HEK293 (cell line): ENCODE measurements around the gene FGF8.

Experiments
- BCL11A ChIP-seq: fragments of 450-650 bp; formaldehyde crosslinking; IDR thresholded peaks from 2 replicates; pipeline ENCODE4 v1.5.1; 2016; ENCODE audit warnings: low read depth, missing biosample characterization, missing genetic modification characterization
- FEZF1 ChIP-seq: fragments of 450-650 bp; formaldehyde crosslinking; IDR thresholded peaks from 2 replicates; pipeline ENCODE4 v1.5.1; 2016; ENCODE audit warnings: missing biosample characterization, missing genetic modification characterization
- GLI2 ChIP-seq: fragments of 450-650 bp; formaldehyde crosslinking; IDR thresholded peaks from 2 replicates; pipeline ENCODE4; 2017; ENCODE audit warnings: missing biosample characterization, missing genetic modification characterization, low read depth, borderline replicate concordance
- HOXC10 ChIP-seq: sonication (generic); formaldehyde crosslinking; IDR thresholded peaks from 2 replicates; pipeline ENCODE4 v1.8.1; 2023; ENCODE audit warnings: mild to moderate bottlenecking, missing genetic modification reagents
- INSM2 ChIP-seq: fragments of 450-650 bp; formaldehyde crosslinking; IDR thresholded peaks from 2 replicates; pipeline ENCODE4 v1.5.1; 2016; ENCODE audit warnings: missing biosample characterization, missing genetic modification characterization
- KLF1 ChIP-seq: fragments of 450-650 bp; formaldehyde crosslinking; IDR thresholded peaks from 2 replicates; pipeline ENCODE4 v1.5.1; 2016; ENCODE audit warnings: missing biosample characterization, missing genetic modification characterization
- REPIN1 ChIP-seq: fragments of 450-650 bp; formaldehyde crosslinking; IDR thresholded peaks from 2 replicates; pipeline ENCODE4 v1.5.1; 2017; ENCODE audit warnings: missing biosample characterization, missing genetic modification characterization, low read depth
- SP3 ChIP-seq: fragments of 450-650 bp; formaldehyde crosslinking; IDR thresholded peaks from 2 replicates; pipeline ENCODE4 v1.5.1; 2016; ENCODE audit warnings: missing biosample characterization, missing genetic modification characterization
- TCF7L2 ChIP-seq: IDR thresholded peaks from 2 replicates; pipeline ENCODE4 v1.6.1; 2011; ENCODE audit warnings: low read depth, mild to moderate bottlenecking, inconsistent platforms, low read length, moderate library complexity, borderline replicate concordance
- YY1 ChIP-seq: fragments of 450-650 bp; formaldehyde crosslinking; IDR thresholded peaks from 2 replicates; pipeline ENCODE4 v1.5.1; 2018; ENCODE audit warnings: missing biosample characterization, missing genetic modification characterization
- ZBTB21 ChIP-seq: fragments of 450-650 bp; formaldehyde crosslinking; IDR thresholded peaks from 2 replicates; pipeline ENCODE4 v1.5.1; 2017; ENCODE audit warnings: missing biosample characterization, missing genetic modification characterization
- ZIC2 ChIP-seq: fragments of 450-650 bp; formaldehyde crosslinking; IDR thresholded peaks from 2 replicates; pipeline ENCODE4 v1.5.1; 2016; ENCODE audit warnings: missing biosample characterization, missing genetic modification characterization
- ZNF114 ChIP-seq: fragments of 450-650 bp; formaldehyde crosslinking; IDR thresholded peaks from 2 replicates; pipeline ENCODE4 v1.5.0; 2017; ENCODE audit warnings: missing biosample characterization, missing genetic modification characterization
- ZNF140 ChIP-seq: fragments of 450-650 bp; formaldehyde crosslinking; IDR thresholded peaks from 2 replicates; pipeline ENCODE4 v1.5.1; 2016; ENCODE audit warnings: missing biosample characterization, missing genetic modification characterization
- ZNF16 ChIP-seq: fragments of 450-650 bp; formaldehyde crosslinking; IDR thresholded peaks from 2 replicates; pipeline ENCODE4 v1.5.1; 2016; ENCODE audit warnings: low read depth, missing biosample characterization, missing genetic modification characterization
- ZNF175 ChIP-seq: fragments of 450-650 bp; formaldehyde crosslinking; IDR thresholded peaks from 2 replicates; pipeline ENCODE4 v1.5.1; 2016; ENCODE audit warnings: missing biosample characterization, missing genetic modification characterization
- ZNF211 ChIP-seq: fragments of 450-650 bp; formaldehyde crosslinking; IDR thresholded peaks from 2 replicates; pipeline ENCODE4 v1.5.1; 2016; ENCODE audit warnings: low read depth, missing biosample characterization, missing genetic modification characterization
- ZNF223 ChIP-seq: fragments of 450-650 bp; formaldehyde crosslinking; IDR thresholded peaks from 2 replicates; pipeline ENCODE4 v1.5.1; 2016; ENCODE audit warnings: missing biosample characterization, missing genetic modification characterization
- ZNF274 ChIP-seq, 2 experiments: fragments of 200-500 bp in 1 of 2; fragments of 450-650 bp in 1 of 2; sonication (Bioruptor generic) in 1 of 2; formaldehyde crosslinking in 1 of 2; IDR thresholded peaks; 2 replicates each; pipeline versions ENCODE4 v1.5.1 to v1.6.1; 2014 to 2016; ENCODE audit warnings: borderline replicate concordance in 1 of 2, inconsistent platforms in 1 of 2, low read length in 1 of 2, missing biosample characterization in 1 of 2, missing genetic modification characterization in 1 of 2
- ZNF362 ChIP-seq: fragments of 450-650 bp; formaldehyde crosslinking; IDR thresholded peaks from 2 replicates; pipeline ENCODE4 v1.5.1; 2016; ENCODE audit warnings: missing biosample characterization, missing genetic modification characterization
- ZNF433 ChIP-seq: fragments of 450-650 bp; formaldehyde crosslinking; IDR thresholded peaks from 2 replicates; pipeline ENCODE4 v1.5.1; 2016; ENCODE audit warnings: missing biosample characterization, missing genetic modification characterization, low read depth
- ZNF501 ChIP-seq: fragments of 450-650 bp; formaldehyde crosslinking; IDR thresholded peaks from 2 replicates; pipeline ENCODE4 v1.5.1; 2016; ENCODE audit warnings: missing biosample characterization, missing genetic modification characterization
- ZNF571 ChIP-seq: fragments of 450-650 bp; formaldehyde crosslinking; IDR thresholded peaks from 2 replicates; pipeline ENCODE4 v1.5.0; 2017; ENCODE audit warnings: missing biosample characterization, missing genetic modification characterization
- ZNF623 ChIP-seq: fragments of 450-650 bp; formaldehyde crosslinking; IDR thresholded peaks from 2 replicates; pipeline ENCODE4 v1.5.1; 2016; ENCODE audit warnings: missing biosample characterization, missing genetic modification characterization
- ZNF747 ChIP-seq: fragments of 450-650 bp; formaldehyde crosslinking; IDR thresholded peaks from 2 replicates; pipeline ENCODE4 v1.5.1; 2016; ENCODE audit warnings: missing biosample characterization, missing genetic modification characterization
- ZNF785 ChIP-seq: fragments of 450-650 bp; formaldehyde crosslinking; IDR thresholded peaks from 2 replicates; pipeline ENCODE4 v1.5.1; 2016; ENCODE audit warnings: missing biosample characterization, missing genetic modification characterization
- ZNF830 ChIP-seq: fragments of 450-650 bp; IDR thresholded peaks from 2 replicates; pipeline ENCODE4 v1.5.0; 2018; ENCODE audit warnings: missing biosample characterization, missing genetic modification characterization, low read depth, mild to moderate bottlenecking, moderate library complexity
- ZSCAN18 ChIP-seq: fragments of 450-650 bp; formaldehyde crosslinking; IDR thresholded peaks from 2 replicates; pipeline ENCODE4 v1.5.1; 2016; ENCODE audit warnings: missing biosample characterization, missing genetic modification characterization
- TF ChIP-seq, protein P1 (sequence below): fragments of 450-650 bp; formaldehyde crosslinking; IDR thresholded peaks from 2 replicates; pipeline ENCODE4 v1.5.1; 2017; ENCODE audit warnings: missing biosample characterization, missing genetic modification characterization
- TF ChIP-seq, protein P2 (sequence below): fragments of 450-650 bp; formaldehyde crosslinking; IDR thresholded peaks from 2 replicates; pipeline ENCODE4 v1.5.1; 2016; ENCODE audit warnings: missing biosample characterization, missing genetic modification characterization
- TF ChIP-seq, protein P3 (sequence below): fragments of 450-650 bp; formaldehyde crosslinking; IDR thresholded peaks from 2 replicates; pipeline ENCODE4 v1.5.1; 2017; ENCODE audit warnings: missing biosample characterization, missing genetic modification characterization

Gene FGF8

GRCh38 chr10:101782811-101783735, 7.2 kb upstream of the FGF8 start, which contains the start of gene NPM3 (continued):
- TF ChIP-seq KLF1 (tag by site-specific recombination) = peak; percentile 89
- TF ChIP-seq, protein P1, sequence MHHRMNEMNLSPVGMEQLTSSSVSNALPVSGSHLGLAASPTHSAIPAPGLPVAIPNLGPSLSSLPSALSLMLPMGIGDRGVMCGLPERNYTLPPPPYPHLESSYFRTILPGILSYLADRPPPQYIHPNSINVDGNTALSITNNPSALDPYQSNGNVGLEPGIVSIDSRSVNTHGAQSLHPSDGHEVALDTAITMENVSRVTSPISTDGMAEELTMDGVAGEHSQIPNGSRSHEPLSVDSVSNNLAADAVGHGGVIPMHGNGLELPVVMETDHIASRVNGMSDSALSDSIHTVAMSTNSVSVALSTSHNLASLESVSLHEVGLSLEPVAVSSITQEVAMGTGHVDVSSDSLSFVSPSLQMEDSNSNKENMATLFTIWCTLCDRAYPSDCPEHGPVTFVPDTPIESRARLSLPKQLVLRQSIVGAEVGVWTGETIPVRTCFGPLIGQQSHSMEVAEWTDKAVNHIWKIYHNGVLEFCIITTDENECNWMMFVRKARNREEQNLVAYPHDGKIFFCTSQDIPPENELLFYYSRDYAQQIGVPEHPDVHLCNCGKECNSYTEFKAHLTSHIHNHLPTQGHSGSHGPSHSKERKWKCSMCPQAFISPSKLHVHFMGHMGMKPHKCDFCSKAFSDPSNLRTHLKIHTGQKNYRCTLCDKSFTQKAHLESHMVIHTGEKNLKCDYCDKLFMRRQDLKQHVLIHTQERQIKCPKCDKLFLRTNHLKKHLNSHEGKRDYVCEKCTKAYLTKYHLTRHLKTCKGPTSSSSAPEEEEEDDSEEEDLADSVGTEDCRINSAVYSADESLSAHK (tag by site-specific recombination) = peak; percentile 64
- no peak for TF ChIP-seq TCF7L2
- TF ChIP-seq, protein P2, sequence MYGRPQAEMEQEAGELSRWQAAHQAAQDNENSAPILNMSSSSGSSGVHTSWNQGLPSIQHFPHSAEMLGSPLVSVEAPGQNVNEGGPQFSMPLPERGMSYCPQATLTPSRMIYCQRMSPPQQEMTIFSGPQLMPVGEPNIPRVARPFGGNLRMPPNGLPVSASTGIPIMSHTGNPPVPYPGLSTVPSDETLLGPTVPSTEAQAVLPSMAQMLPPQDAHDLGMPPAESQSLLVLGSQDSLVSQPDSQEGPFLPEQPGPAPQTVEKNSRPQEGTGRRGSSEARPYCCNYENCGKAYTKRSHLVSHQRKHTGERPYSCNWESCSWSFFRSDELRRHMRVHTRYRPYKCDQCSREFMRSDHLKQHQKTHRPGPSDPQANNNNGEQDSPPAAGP (tag by site-specific recombination) = peak; percentile 75
- TF ChIP-seq ZNF16 (tag by site-specific recombination) = no peak
- TF ChIP-seq ZNF362 (tag by site-specific recombination) = no peak
- TF ChIP-seq ZIC2 = no peak
- no peak for TF ChIP-seq REPIN1 (tag by site-specific recombination)
- TF ChIP-seq ZNF274 (IDR thresholded peaks at IDR 0.05; ENCODE audit: low read length) = no peak
- no peak for TF ChIP-seq ZNF274 (tag by site-specific recombination; IDR thresholded peaks at IDR 0.05; ENCODE audit: borderline replicate concordance)
- TF ChIP-seq ZNF433 (tag by site-specific recombination) = no peak
- no peak for TF ChIP-seq ZSCAN18 (tag by site-specific recombination)
- TF ChIP-seq ZNF623 (tag by site-specific recombination) = no peak
- TF ChIP-seq SP3 = peak; percentile 96
- no peak for TF ChIP-seq FEZF1 (tag by site-specific recombination)
- no peak for TF ChIP-seq BCL11A
- TF ChIP-seq ZNF571 (tag by site-specific recombination) = no peak
- TF ChIP-seq HOXC10 = no peak
- no peak for TF ChIP-seq INSM2 (tag by site-specific recombination)
- TF ChIP-seq ZNF114 (tag by site-specific recombination) = no peak
- no peak for TF ChIP-seq ZNF830
- TF ChIP-seq GLI2 (tag by site-specific recombination) = no peak
- no peak for TF ChIP-seq ZNF747 (tag by site-specific recombination)
- no peak for TF ChIP-seq ZNF175 (tag by site-specific recombination)
- no peak for TF ChIP-seq ZNF223
- no peak for TF ChIP-seq ZBTB21 (tag by site-specific recombination)
- TF ChIP-seq, protein P3, sequence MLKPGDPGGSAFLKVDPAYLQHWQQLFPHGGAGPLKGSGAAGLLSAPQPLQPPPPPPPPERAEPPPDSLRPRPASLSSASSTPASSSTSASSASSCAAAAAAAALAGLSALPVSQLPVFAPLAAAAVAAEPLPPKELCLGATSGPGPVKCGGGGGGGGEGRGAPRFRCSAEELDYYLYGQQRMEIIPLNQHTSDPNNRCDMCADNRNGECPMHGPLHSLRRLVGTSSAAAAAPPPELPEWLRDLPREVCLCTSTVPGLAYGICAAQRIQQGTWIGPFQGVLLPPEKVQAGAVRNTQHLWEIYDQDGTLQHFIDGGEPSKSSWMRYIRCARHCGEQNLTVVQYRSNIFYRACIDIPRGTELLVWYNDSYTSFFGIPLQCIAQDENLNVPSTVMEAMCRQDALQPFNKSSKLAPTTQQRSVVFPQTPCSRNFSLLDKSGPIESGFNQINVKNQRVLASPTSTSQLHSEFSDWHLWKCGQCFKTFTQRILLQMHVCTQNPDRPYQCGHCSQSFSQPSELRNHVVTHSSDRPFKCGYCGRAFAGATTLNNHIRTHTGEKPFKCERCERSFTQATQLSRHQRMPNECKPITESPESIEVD (tag by site-specific recombination) = no peak
- TF ChIP-seq ZNF501 (tag by site-specific recombination) = peak; percentile 86
- TF ChIP-seq ZNF211 (tag by site-specific recombination) = no peak
- TF ChIP-seq ZNF140 (tag by site-specific recombination) = no peak
- no peak for TF ChIP-seq ZNF785
- TF ChIP-seq YY1 (tag by site-specific recombination) = peak; percentile 88
